OCI-LY7 (cell line): ENCODE data around the gene TSPAN10.

Source experiments
- CTCF ChIP-seq: fragments of 200-600 bp; sonication (generic); conservative IDR thresholded peaks from 2 replicates; pipeline ENCODE4 v1.5.1; 2014; ENCODE audit warnings: mild to moderate bottlenecking, antibody characterized with exemption, low read length, moderate library complexity, mixed read lengths
- EZH2phosphoT487 ChIP-seq: fragments of 200-600 bp; sonication (generic); IDR thresholded peaks from 2 replicates; pipeline ENCODE4 v1.6.1; 2018; ENCODE audit warnings: low read depth, borderline replicate concordance, mild to moderate bottlenecking, mixed run types, antibody characterized with exemption, low read length, moderate library complexity, mixed read lengths

GRCh38 chr17:81688616-81689015 lies 51.6 kb downstream of the TSPAN10 start:
- TF ChIP-seq CTCF (no peak), EZH2phosphoT487 (no peak)
